Gastrocnemius medialis (tissue), 4 donors: ENCODE results near the gene CERK.

Experiments
- POLR2A ChIP-seq, 2 donors: fragments of 450-650 bp; IDR thresholded peaks; one replicate each; pipeline ENCODE4 v1.6.1; 2017; ENCODE audit warnings: antibody characterized with exemption in 2 of 2, mild to moderate bottlenecking in 2 of 2, moderate library complexity in 2 of 2
- TF ChIP-seq, protein P1 (sequence below), 5 experiments: fragments of 450-650 bp in 3 of 5; fragments of 200-600 bp in 2 of 5; sonication (generic) in 2 of 5; IDR thresholded peaks in 4 of 5; conservative IDR thresholded peaks in 1 of 5; 1 replicate in 4 of 5; 2 replicates in 1 of 5; pipeline ENCODE4 v1.5.1; 2016 to 2019; ENCODE audit warnings: antibody characterized with exemption in 5 of 5, mild to moderate bottlenecking in 3 of 5, moderate library complexity in 3 of 5

DNA sequence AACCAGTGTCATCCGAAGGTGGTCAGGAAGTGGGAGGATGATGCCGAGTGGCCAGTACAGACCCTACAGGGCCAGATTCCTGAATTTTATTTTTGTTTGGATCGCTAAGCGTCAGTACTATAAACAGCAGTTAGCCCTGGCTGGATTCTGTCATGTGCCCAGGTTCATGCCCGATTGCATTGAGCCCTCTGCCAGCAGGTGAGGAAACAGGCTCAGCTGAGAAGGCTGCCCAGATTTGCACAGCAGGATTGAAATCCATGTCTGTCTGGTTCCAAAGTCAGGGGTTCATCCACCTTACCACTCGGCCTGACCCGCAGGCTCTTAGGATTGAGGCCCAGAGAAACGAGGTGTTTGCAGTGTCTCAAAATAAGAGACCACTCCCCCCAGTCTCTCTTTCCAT lies 15.3 kb upstream of the CERK start:
- TF ChIP-seq, protein P1, sequence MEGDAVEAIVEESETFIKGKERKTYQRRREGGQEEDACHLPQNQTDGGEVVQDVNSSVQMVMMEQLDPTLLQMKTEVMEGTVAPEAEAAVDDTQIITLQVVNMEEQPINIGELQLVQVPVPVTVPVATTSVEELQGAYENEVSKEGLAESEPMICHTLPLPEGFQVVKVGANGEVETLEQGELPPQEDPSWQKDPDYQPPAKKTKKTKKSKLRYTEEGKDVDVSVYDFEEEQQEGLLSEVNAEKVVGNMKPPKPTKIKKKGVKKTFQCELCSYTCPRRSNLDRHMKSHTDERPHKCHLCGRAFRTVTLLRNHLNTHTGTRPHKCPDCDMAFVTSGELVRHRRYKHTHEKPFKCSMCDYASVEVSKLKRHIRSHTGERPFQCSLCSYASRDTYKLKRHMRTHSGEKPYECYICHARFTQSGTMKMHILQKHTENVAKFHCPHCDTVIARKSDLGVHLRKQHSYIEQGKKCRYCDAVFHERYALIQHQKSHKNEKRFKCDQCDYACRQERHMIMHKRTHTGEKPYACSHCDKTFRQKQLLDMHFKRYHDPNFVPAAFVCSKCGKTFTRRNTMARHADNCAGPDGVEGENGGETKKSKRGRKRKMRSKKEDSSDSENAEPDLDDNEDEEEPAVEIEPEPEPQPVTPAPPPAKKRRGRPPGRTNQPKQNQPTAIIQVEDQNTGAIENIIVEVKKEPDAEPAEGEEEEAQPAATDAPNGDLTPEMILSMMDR (IDR thresholded peaks at IDR 0.05 in 4 of 5, conservative IDR thresholded peaks at IDR 0.05 in 1 of 5) = no peak
- no peak for TF ChIP-seq POLR2A (IDR thresholded peaks at IDR 0.05)
